A549 (cell line): Measurements from ENCODE around the gene COX4I1. TPM values are rescaled to one million over a fixed set of nuclear protein-coding genes. Genes with fewer than 3 reads are reported as not detected.

Experiments used
- ATAC-seq, 2 experiments: fragments of 200-7000 bp in 1 of 2; fragments of >200 bp in 1 of 2; cut with Nextera tagmentation in 1 of 2; cut with Tn5 transposase in 1 of 2; 3 replicates each; pipeline versions ENCODE4 v1.8.0 to v1.9.1; 2018 to 2020; ENCODE audit warnings: mild to moderate bottlenecking in 1 of 2, moderate library complexity in 1 of 2
- CTCF ChIA-PET: fragments of 300-600 bp; sonication (Branson Sonifier 250); formaldehyde crosslinking; extraction: SDS; loops from one replicate; lab custom pipeline; 2021; ENCODE audit warnings: antibody characterized with exemption, inconsistent platforms; lab: Yijun Ruan, JAX
- POLR2A ChIA-PET: fragments of 350-600 bp; formaldehyde crosslinking; extraction: SDS; loops from one replicate; lab custom pipeline; 2021; ENCODE audit warnings: antibody characterized with exemption, inconsistent platforms; lab: Yijun Ruan, JAX
- DNase-seq, 2 experiments: peaks; one replicate each; pipeline versions ENCODE4 v3.0.0 to v3.0.0-alpha.2; 2011 to 2016; ENCODE audit warnings: low read depth in 1 of 2, low spot score in 1 of 2
- FAIRE-seq: peaks from 2 replicates; lab custom pipeline; 2011; peaks lifted over from hg19 to GRCh38; lab: Jason Lieb, UNC
- H3K27ac ChIP-seq, 2 experiments: fragments of >200 bp; sonication (Bioruptor Twin); formaldehyde crosslinking; 3 replicates each; pipeline ENCODE4 v1.5.1; 2016 to 2017
- H3K4me1 ChIP-seq: fragments of >200 bp; sonication (Bioruptor Twin); formaldehyde crosslinking; 3 replicates; pipeline ENCODE4 v1.6.1; 2016
- H3K4me2 ChIP-seq: fragments of >200 bp; sonication (Bioruptor Twin); formaldehyde crosslinking; 3 replicates; pipeline ENCODE4 v1.6.1; 2016
- H3K4me3 ChIP-seq: fragments of >200 bp; sonication (Bioruptor Twin); formaldehyde crosslinking; 3 replicates; pipeline ENCODE4 v1.5.1; 2016
- H3K9me3 ChIP-seq: fragments of >200 bp; sonication (Bioruptor Twin); formaldehyde crosslinking; 3 replicates; pipeline ENCODE4 v1.6.1; 2016
- BHLHE40 ChIP-seq: IDR thresholded peaks from 2 replicates; pipeline ENCODE4 v1.6.1; 2012; ENCODE audit warnings: low read depth, low read length, inconsistent platforms
- CHD2 ChIP-seq: fragments of 150-350 bp; IDR thresholded peaks from 2 replicates; pipeline ENCODE4 v1.6.1; 2014; ENCODE audit warnings: low read length; ENCODE audit not compliant: partially characterized antibody
- E2F6 ChIP-seq: IDR thresholded peaks from 2 replicates; pipeline ENCODE4 v1.6.1; 2012; ENCODE audit warnings: low read depth, borderline replicate concordance
- EHMT2 ChIP-seq: fragments of 200-600 bp; sonication (generic); IDR thresholded peaks from 2 replicates; pipeline ENCODE4 v1.6.1; 2016; ENCODE audit warnings: antibody characterized with exemption, low read depth, mild to moderate bottlenecking, moderate library complexity
- HMGXB4 ChIP-seq: fragments of 250-450 bp; sonication (Bioruptor Pico); IDR thresholded peaks from 2 replicates; pipeline ENCODE4 v1.5.0; 2021; ENCODE audit warnings: mild to moderate bottlenecking, moderate library complexity, borderline replicate concordance
- HOXB13 ChIP-seq: fragments of 250-450 bp; sonication (Bioruptor Pico); IDR thresholded peaks from 2 replicates; pipeline ENCODE4 v1.5.0; 2020; ENCODE audit warnings: low read depth, mild to moderate bottlenecking, moderate library complexity
- RAD21 ChIP-seq, 2 experiments: fragments of >200 bp in 1 of 2; sonication (Bioruptor Twin) in 1 of 2; formaldehyde crosslinking in 1 of 2; IDR thresholded peaks in 1 of 2; conservative IDR thresholded peaks in 1 of 2; 2 replicates in 1 of 2; 3 replicates in 1 of 2; pipeline ENCODE4 v1.6.1; 2012 to 2018; ENCODE audit warnings: inconsistent platforms in 1 of 2
- REST ChIP-seq: fragments of 200-600 bp; sonication (generic); IDR thresholded peaks from 2 replicates; pipeline ENCODE4 v1.6.1; 2016; ENCODE audit warnings: antibody characterized with exemption, mild to moderate bottlenecking, moderate library complexity
- SMC3 ChIP-seq: fragments of >200 bp; sonication (Bioruptor Twin); formaldehyde crosslinking; IDR thresholded peaks from 3 replicates; pipeline ENCODE4 v1.6.1; 2018; ENCODE audit warnings: inconsistent platforms
- TFCP2L1 ChIP-seq: fragments of 250-450 bp; sonication (Bioruptor Pico); IDR thresholded peaks from 2 replicates; pipeline ENCODE4 v1.5.0; 2021; ENCODE audit warnings: mild to moderate bottlenecking
- ZFP36 ChIP-seq: fragments of 450-650 bp; IDR thresholded peaks from 2 replicates; pipeline ENCODE4 v1.6.1; 2014; ENCODE audit warnings: borderline replicate concordance; ENCODE audit not compliant: partially characterized antibody
- ZSCAN20 ChIP-seq: fragments of 250-450 bp; sonication (Bioruptor Pico); IDR thresholded peaks from 2 replicates; pipeline ENCODE4 v1.8.0; 2022; ENCODE audit warnings: mild to moderate bottlenecking, moderate library complexity
- WGBS: methylation state at CpG from one replicate; pipeline ENCODE4 v1.1.6; 2017; ENCODE audit errors: missing lambda C conversion rate; 5-methylcytosine and 5-hydroxymethylcytosine counted together
- polyA plus RNA-seq, 4 experiments: library from polyadenylated mRNA; depleted of rRNA in 3 of 4; stranded (reverse); fragments of >200 nt; fragmentation: RNase III in 1 of 4; extraction: RNeasy Plus Mini Kit Qiagen cat#74134 plus additional on column Dnase treatment in 1 of 4; gene quantifications; 2 replicates in 3 of 4; 3 replicates in 1 of 4; pipeline ENCODE4 v1.2.3, GENCODE V29; 2011 to 2017
- TF ChIP-seq, protein P1 (sequence below): fragments of >200 bp; sonication (Bioruptor Twin); formaldehyde crosslinking; IDR thresholded peaks from 3 replicates; pipeline ENCODE4 v1.5.1; 2016
- TF ChIP-seq, protein P2 (sequence below): fragments of 150-350 bp; IDR thresholded peaks from 2 replicates; pipeline ENCODE4 v1.6.1; 2014; ENCODE audit warnings: low read depth, mild to moderate bottlenecking, low read length
- TF ChIP-seq, protein P3 (sequence below): fragments of 250-450 bp; sonication (Bioruptor Pico); IDR thresholded peaks from 2 replicates; pipeline ENCODE4 v1.5.0; 2020; ENCODE audit warnings: low read depth, mild to moderate bottlenecking, moderate library complexity

The COX4I1 gene
- polyA plus RNA-seq, 2 of the 4 experiments (the other 2 are of a cell fraction) = 783 to 929 TPM

- no peak overlapping the region for H3K4me3 ChIP-seq
- no peak for TF ChIP-seq CHD2
- TF ChIP-seq RAD21 (conservative IDR thresholded peaks at IDR 0.05 in 1 of 2, IDR thresholded peaks at IDR 0.05 in 1 of 2) = peak; percentile 98 to 99
- TF ChIP-seq, protein P1, sequence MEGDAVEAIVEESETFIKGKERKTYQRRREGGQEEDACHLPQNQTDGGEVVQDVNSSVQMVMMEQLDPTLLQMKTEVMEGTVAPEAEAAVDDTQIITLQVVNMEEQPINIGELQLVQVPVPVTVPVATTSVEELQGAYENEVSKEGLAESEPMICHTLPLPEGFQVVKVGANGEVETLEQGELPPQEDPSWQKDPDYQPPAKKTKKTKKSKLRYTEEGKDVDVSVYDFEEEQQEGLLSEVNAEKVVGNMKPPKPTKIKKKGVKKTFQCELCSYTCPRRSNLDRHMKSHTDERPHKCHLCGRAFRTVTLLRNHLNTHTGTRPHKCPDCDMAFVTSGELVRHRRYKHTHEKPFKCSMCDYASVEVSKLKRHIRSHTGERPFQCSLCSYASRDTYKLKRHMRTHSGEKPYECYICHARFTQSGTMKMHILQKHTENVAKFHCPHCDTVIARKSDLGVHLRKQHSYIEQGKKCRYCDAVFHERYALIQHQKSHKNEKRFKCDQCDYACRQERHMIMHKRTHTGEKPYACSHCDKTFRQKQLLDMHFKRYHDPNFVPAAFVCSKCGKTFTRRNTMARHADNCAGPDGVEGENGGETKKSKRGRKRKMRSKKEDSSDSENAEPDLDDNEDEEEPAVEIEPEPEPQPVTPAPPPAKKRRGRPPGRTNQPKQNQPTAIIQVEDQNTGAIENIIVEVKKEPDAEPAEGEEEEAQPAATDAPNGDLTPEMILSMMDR = peak; percentile 94
- TF ChIP-seq BHLHE40 = no peak
- TF ChIP-seq SMC3 = peak; percentile 100
- no peak for TF ChIP-seq EHMT2
- TF ChIP-seq, protein P2, sequence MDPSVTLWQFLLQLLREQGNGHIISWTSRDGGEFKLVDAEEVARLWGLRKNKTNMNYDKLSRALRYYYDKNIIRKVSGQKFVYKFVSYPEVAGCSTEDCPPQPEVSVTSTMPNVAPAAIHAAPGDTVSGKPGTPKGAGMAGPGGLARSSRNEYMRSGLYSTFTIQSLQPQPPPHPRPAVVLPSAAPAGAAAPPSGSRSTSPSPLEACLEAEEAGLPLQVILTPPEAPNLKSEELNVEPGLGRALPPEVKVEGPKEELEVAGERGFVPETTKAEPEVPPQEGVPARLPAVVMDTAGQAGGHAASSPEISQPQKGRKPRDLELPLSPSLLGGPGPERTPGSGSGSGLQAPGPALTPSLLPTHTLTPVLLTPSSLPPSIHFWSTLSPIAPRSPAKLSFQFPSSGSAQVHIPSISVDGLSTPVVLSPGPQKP = no peak
- TF ChIP-seq REST = no peak
- ATAC-seq (peak; percentile 87 to 92), FAIRE-seq (no peak), DNase-seq (peak; percentile 76 to 92)
- ChIA-PET POLR2A (interaction anchor here (1.0 kb wide), 1 partner anchor 195 kb away, joined by 5 read pairs; no protein-coding TSS in a partner anchor), CTCF (interaction anchor here (0.6 to 7.7 kb wide), 91 partner anchors 9 to 1302 kb away, joined by 3 to 405 read pairs (median 4); partner anchors contain the start of genes FOXF1 and IRF8)
- H3K9me3 ChIP-seq = 0 out of 3 replicates have a peak, but pooled peaks cover 2% of the 10 kb centered on the region
- peak overlapping the region; percentile 35 for H3K4me2 ChIP-seq
- H3K4me1 ChIP-seq = no peaks in the 10 kb centered on the region
- 9% methylated on average over 27 of the region's 27 CpGs for WGBS
- H3K27ac ChIP-seq = no peak overlapping the region
Observed at GRCh38 chr16:85821390-85822135, 22.1 kb downstream of the COX4I1 start.

- Histone ChIP-seq H3K9me3 (0 out of 3 replicates have a peak, but pooled peaks cover 2% of the 10 kb centered on the region), H3K4me1 (no peaks in the 10 kb centered on the region), H3K4me3 (no peak overlapping the region), H3K4me2 (no peak overlapping the region), H3K27ac (no peak overlapping the region)
- ATAC-seq (no peak), FAIRE-seq (no peak), DNase-seq (no peak)
- 92% methylated on average over 9 of the region's 12 CpGs for WGBS
- no peak for TF ChIP-seq TFCP2L1 (CRISPR knock-in tag)
- TF ChIP-seq, protein P3, sequence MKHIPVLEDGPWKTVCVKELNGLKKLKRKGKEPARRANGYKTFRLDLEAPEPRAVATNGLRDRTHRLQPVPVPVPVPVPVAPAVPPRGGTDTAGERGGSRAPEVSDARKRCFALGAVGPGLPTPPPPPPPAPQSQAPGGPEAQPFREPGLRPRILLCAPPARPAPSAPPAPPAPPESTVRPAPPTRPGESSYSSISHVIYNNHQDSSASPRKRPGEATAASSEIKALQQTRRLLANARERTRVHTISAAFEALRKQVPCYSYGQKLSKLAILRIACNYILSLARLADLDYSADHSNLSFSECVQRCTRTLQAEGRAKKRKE (CRISPR knock-in tag) = no peak
- no peak for TF ChIP-seq HMGXB4 (CRISPR knock-in tag)
- TF ChIP-seq HOXB13 (CRISPR knock-in tag) = no peak
- no peak for TF ChIP-seq E2F6
- TF ChIP-seq ZFP36 = no peak
- no peak for TF ChIP-seq ZSCAN20
- ChIA-PET CTCF (interaction anchor here (0.6 to 7.7 kb wide), 65 partner anchors 9 to 701 kb away, joined by 3 to 405 read pairs (median 7); partner anchors contain the start of genes FOXF1 and IRF8), POLR2A (no interaction called here)
Observed at GRCh38 chr16:85822145-85822544, 22.6 kb downstream of the COX4I1 start.
